HG03558 (cell line): Measurements from ENCODE around the gene CLEC16A.

Source experiments
- ATAC-seq: cut with Tn5 transposase; IDR thresholded peaks from one replicate; pipeline ENCODE4 v1.9.1; 2021; ENCODE audit warnings: moderate number of reproducible peaks; ENCODE audit not compliant: unreplicated experiment; ENCODE audit errors: extremely low read depth

The CLEC16A gene

DNA sequence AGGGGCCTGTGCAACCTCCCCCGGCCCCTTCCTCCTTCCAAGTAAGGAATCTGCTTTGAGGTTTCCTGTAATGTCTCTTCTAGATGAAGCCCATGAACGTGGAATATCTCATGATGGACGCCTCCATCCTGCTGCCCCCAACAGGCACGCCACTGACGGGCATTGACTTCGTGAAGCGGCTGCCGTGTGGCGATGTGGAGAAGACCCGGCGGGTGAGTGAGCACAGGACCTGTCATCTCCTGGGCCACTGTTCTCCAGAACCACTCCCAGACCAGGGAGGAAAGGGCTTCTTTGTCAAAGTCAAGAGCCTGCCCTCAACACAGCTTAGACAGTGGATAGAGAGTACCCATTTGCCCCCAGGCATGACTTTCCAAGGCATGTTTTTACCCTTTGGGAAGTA is 107.1 kb downstream of the CLEC16A start:
- no peak for ATAC-seq

DNA sequence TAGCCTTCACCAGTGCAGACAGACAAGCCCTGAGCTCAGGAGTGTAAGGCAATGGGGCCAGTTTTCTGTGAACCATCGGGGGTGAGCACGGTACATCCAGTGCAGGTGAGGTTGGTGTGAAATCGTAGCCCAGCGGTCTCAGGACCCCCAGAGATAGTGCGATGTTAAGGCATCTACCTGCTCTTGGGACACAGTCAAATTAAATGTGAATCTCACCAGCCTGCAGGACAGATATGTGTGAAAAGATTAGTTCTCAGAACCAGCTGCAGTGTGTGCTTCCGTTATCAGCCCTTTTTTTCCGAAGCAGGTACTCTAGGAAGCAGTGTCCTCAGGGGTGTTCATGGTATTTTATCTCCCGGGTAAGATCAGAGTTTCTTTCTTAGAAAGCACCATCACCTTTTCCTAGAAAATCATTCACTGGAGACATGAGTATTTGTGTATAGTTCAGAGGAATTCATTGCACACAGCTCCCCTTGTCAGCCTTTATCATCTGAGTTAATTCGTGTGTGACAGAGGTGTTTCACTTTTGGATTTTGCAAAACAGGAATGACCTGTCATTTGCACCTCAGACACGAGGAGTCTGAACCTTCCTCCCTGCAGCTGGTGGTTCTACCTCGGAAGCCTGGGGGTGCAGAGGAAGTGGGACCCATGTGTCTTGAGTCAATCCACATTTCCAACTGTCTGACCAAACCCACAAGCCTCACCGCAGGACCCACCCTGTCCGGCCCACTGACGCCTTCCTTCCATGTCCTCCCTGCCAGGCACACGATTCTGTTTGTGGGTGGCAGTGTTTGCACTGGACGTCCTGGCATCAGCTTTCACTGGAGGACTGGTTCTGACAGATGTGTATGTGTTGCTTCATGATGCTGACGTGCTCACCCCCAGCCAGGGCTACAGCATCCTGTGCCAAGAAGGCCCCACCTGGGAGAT is 107.8 kb downstream of the CLEC16A start:
- peak; percentile 51 for ATAC-seq

DNA sequence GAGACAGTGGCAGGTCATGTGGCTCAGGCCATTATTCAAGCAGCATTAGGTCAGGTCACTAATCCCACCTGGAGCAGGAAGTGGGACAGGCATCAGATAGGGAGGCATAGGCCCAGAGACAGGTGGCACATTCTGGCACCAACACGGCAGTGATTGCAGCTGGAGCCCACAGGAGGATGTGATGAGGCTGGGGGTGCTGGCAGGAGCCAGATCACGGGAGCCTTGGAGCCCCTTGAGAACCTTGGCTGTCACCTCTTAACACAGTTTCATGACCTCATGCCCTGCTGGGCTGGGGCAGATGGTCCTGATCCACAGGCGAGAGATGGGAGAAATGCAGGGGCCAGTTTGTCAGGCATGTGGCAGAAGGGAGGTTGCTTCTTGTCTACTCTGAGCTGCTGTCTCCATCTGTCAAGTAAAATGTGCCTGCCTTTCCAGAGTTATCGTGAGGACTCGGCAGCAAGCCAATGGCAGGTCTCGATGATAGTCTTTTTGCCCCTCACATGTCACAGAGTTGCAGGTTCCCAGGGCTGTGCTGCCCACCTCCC is 109.6 kb downstream of the CLEC16A start:
- no peak for ATAC-seq

DNA sequence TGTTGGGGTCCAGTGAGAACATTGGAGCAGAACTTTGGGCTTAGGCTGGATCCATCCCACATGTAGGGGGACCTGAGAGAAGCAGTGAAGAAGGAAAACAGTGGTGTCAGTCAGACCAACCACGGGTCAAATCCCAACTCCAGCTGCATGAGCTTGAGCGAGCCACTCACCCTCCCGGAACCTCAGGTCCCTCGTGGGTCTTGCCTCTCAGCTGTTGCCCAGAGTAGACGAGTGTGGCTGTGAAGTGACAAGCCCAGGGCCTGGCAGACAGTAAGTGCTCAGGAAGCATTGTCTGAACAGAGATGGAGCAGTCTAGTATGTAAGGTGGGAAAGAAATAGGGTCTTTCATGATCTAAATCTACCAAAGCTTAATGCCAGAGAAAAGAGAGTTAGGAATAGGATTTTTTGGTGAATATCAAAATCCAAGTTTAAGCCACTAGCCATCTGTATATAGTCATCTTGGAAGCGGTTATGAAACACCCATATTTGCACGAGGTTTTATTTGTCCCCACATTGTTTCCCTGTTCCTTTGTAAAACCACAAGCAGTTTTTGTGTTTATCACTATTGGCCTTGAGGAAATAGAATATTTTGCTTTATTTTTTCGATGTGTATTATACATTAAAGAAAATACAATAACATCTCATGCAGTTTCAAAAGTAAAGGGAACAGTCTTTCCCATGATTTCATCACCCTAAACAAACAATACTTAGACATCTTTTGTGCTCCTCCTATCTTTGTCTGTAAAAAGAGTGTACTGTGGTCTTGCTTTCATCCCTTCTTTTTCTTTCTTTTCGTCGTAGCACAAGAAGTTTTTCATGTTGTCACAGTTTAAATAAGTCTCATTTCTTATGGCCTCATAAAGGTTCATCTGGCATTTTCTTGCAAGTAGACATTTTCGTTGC is 112.0 kb downstream of the CLEC16A start:
- ATAC-seq = no peak

DNA sequence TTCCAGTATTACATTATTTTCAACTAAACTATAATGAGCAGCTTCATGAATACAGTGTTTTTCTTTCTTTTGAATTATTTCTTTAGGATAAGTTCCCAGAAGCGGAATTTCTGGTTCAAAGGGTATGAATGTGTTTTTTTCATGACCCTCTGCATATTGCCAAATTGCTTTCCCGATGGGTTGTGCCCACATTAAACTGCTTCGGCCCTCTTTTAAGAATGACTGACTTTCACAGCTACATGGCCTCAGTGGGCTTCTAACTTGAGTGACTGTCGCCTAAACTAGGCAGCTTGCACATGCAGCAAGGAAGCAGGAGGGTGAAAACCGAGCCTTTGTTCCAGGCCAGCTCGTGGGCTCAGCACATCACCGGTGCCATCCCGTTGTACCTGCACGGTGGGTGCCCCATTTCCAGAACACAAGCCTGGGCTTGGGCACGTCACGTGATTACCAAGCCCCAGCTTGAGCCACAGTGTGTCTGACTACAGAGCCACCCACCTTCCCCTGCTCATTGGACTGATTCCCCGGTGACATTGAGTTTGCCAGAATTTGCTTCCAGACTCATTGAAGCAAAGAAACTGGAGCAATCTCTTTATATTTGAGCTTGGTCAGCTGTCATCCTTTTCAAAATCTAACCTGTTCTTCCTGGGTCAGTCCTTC is 112.8 kb downstream of the CLEC16A start:
- no peak for ATAC-seq

DNA sequence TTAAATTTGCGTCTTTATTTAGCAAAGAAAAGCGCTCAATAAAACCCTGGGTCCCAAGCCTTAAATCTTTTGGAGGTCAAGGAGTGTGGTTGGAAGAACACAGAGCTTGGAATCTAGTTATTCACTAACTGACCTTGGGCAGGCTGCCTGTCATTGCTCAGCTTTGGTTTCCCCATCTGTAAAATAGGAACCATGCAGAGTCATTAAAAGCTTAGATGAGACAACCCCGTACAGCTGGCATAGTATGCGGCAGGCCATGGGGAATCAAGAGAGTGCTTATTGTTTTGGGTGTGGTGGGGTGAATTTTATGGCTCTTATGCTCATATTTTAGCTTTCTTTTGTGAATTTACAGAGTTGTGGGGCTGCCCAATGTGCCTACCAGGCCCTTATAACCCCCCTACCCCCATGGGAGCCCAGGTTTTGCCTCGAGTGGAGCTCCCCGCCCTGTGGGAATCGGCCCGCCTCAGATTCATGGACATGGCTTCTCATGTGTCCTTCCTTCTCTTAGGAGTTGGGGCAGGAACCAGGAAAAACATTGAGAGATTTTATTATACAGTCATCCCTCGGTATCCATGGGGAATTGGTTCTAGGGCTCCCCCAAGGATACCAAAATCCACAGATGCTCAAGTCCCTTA is 113.5 kb downstream of the CLEC16A start:
- ATAC-seq = no peak

DNA sequence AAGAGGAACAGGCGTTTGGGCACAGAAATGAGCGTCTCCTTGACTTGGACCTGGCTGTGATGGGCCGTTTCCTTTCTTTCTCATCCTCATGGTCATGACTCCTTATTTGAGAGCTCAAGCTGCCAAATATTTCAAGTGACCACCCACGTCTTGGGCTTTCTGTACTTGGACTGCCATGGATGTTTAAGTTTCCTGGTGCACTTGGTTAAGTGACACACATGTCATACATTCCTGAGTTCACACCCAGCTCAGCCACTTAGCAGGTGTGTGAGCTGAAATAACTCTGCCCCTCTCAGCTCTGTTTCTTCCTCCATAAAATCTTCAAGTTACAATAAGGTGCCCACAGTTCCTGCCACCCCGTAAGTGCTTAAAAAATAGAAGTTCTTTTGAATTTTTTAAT is 114.5 kb downstream of the CLEC16A start:
- ATAC-seq = no peak

DNA sequence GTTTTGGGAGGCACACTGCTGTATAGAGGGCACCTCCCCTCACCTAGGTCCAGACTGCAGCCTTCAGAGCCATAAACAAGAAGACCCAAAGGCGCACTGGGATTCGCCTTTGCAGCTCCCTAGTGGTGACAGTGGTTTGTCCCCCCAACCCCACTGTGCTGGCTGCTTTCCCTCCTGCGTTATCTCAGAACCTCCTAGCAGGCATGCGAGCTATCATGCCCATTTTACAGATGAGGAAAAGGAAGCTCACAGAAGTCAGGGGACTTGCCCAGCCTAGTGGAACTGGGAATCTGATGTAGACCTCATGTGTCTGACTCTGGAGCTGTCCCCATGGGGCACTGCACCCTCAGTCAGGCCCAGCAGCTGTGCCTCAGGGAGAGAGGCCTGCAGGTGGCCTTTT is 115.2 kb downstream of the CLEC16A start:
- ATAC-seq = no peak

DNA sequence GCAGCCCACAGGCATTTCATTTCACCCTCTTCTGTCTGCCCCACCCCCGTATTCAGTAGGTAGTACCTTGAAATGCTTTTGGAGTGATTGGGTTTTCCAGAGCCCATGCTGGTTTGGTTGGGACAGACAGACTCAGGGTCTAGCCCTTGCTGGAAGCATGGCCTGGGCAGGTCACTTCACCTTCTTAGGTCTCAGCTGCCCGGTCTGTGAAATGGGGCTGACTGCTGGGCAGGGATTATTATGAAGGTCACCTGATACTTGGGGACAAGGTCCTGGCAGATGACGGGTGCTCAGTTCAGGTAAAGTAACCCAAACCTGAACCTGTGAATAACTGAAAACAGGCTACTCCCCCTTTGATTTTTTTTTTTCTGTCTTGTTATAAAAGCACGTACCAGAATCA is 116.0 kb downstream of the CLEC16A start:
- ATAC-seq = no peak

DNA sequence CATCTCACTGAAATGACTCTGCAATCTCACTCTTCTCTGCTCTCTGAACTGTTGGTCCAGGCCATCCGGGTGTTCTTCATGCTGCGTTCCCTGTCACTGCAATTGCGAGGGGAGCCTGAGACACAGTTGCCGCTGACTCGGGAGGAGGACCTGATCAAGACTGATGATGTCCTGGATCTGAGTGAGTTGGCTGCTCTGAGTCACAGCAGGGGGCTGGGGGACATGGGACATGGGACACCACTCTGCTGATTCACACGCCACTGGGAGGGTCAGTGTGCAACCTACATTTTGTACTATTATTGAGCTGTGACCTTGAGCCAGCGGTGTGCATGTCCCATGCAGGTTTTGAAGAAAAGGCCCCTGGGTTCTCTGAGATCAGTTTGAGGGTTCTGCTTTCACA is 116.5 kb downstream of the CLEC16A start:
- ATAC-seq = no peak

DNA sequence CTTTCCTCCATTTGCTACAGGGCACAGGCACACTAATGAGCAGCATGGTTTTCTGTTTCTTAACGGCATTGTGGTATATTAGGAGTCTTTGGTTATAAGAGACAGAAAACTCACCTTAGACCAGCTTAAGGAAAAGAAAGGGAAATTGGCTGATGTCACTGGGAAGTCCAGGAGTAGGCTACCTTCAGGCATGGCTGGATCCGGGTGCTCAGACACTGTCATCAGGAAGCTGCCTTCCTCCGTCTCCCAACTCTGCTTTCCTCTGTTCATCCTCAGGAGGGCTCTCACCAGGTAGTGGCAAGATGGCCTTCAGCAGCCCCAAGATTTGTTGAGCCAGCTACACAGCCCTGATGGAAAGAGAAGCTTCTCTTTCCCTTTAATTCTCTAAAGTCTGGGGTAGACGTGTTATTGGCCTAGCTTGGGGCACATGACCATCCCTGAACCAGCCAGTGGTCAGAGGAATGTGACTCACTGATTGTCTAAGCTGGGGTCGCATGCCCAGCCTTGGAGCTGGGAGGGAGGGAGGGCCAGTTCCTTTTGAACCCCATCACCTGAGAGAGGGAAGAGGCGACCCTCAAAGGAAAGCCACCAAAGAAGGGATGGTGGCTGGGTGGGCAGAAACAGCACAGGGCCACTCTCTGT is 117.4 kb downstream of the CLEC16A start:
- no peak for ATAC-seq

DNA sequence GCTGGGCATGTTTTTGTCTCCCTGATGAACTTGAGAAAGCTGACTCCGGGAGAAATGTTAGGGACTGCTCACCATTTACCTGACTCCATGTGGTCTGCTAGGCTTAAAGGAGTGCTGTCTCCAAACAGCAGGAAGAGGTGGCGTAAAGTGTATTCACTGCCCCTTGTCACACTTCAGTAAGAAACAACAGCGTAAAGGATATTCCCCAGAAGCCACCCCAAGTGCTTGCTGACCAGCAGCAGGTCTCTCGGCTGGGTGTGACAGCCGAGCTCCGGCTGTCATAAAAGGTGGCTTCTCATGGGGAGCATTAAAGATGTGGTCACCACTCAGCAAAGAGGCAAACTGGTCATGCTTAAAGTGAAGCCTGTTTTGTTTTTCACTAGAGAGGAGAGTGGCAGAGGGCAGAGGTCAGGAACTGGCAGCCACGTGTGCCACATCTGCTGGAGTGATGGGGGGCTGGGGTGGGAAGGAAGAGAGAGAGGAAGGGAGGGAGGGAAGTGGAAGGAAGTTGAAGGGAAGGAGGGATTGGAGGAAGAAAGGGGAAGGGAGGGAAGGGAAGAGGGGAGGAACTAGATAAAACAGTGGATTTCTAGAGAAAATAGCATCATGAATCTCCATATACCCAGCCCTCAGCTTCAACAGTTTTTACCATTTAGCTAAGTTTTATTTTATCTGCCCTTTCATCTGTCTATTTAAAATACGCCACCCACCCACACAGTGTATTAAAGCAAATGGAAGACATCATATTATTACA is 119.3 kb downstream of the CLEC16A start:
- ATAC-seq = no peak

DNA sequence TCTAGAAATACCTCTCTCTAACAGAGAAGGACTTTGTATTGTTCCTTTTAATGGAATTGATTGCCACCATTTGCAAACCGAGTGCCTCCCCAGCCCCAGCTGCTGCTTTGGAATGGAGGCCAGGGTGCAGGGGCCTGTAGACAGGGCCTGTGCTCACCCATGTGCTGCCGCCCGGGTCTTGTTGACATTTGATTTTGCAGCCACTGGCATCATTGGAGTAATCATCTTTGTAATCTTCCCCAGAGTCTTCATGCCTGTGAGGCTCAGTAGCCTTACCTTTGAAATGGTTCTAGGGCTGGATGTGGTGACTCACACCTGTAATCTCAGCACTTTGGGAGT is 119.8 kb downstream of the CLEC16A start:
- ATAC-seq = no peak

DNA sequence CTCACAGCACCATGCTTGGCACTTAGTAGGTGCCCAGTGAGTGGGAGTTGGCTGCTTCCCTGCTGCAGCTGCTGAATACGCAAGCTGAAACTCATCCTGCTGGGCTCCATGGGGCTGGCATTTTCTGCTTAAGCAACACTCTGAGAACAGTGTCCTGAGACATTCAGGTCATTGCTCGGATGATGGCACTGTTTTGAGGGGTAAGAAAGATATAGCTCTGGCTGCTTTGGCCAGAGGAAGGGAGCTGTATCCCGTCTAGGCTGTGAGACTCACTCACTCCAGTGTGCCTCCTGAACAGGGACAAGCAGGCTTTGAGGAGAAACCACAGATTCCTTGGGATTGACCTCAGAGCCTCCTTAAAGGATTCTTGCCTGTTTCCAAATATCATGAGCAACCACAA is 120.5 kb downstream of the CLEC16A start:
- ATAC-seq = no peak

DNA sequence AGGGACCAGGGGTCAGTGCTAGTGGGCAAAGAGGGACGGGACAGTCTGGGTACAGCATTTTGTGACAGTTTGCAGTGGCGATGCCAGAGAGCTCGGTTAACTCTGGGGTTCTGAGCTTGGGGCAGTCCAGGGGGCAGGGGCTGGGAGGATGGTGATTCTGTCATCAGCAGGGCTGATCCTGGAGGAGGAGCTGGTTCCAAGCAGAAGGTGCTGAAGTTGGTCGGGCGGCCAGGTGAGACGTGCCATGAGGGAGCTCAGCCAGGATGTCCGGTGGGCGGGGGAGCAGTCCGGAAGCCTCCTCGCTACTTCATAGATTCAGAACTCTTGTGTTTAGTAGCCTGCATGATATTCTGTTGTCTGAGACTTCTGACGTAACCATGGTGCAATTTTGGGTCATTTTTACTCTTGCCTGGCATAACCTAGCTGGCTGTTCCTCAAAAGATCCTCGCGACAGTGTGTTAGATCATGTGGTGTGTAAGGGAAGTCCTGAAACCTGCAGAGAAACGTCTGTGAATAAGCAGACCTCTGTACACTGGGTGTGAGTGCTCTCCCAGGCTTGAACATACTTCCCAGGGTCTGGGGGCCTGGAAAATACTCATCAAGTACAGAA is 122.0 kb downstream of the CLEC16A start:
- ATAC-seq = no peak

DNA sequence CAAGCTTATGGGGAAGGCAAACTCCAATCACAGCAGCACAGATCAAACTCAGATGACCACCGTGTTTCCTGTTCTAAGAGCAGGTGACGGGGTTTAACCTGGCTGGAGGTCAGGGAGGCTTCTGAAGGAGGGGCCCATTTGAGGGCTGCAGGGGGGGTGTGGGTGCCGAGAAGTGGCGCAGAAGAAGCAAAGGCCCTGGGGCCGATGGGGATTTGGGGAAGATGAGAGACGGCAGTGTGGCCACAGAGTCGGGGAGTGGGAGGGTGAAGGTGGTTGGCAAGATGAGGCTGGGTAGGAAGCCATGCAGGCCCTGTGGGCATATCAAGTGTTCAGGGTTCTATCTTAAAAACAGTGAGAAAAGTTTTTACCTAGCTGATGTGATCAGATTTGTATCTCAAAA is 122.9 kb downstream of the CLEC16A start:
- no peak for ATAC-seq

DNA sequence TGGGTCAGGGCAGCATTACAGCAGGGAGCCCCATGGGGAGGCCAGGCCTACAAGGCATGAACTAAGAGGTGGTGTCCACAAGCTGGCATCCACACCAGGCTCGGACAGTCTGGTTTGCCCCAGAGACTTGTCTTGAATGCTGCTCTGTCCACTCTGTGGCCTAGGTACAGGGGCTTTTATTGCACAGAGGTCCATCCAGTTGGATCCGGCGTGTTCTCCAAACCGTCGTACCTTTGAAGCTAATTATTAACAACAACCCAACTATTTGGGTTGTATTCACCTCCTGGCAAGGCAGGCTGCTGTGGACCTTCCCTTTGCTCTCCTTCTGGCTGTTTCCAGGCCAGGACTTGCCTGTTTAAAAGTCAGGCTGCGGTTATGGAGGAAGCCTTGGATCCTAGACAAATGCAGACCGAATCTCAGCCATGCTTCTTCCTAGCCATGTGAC is 123.4 kb downstream of the CLEC16A start:
- ATAC-seq = no peak

DNA sequence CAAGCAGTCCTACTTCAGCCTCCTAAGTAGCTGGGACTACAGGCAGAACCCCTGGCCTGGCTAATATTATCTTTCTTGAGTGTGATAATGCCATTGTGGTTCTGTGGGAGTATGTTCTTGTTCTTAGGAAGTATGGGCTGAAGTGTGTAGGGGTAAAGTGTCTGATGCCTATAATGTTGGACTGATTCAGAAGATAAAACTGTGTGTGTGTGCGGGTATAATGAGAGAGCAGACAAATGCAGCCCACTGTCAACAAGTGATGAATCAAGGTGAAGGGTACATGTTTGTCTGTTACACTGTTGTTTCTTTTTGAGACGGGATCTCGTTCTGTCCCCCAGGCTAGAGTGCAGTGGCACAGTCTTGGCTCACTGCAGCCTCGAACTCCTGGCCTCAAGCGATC is 127.5 kb downstream of the CLEC16A start:
- no peak for ATAC-seq
